ENCODE measurements around the gene MYZAP. TPM values are rescaled to one million over a fixed set of nuclear protein-coding genes. Genes with fewer than 3 reads are reported as not detected.

Gene MYZAP
- total and polyA plus RNA-seq, 2 experiments from 2014 or later: 1.0 to 1.5 TPM

GRCh38 chr15:57618325-57618724 is 26.6 kb downstream of the MYZAP start (continued):
- no peak for TF ChIP-seq ZNF462 (CRISPR knock-in tag; IDR thresholded peaks at IDR 0.05)
- no peak for TF ChIP-seq REST (IDR thresholded peaks at IDR 0.05; ENCODE audit: unreplicated experiment)
- TF ChIP-seq CTCF (conservative IDR thresholded peaks at IDR 0.05; ENCODE audit: low read depth in 2 of 2): no peak
- no peak for TF ChIP-seq STAT1 (IDR thresholded peaks at IDR 0.05; ENCODE audit: unreplicated experiment)
